Measurements from ENCODE around the gene HMGB3.
"Not testable (repeated sequence)": the region's sequence is repeated elsewhere in the genome, so short reads cannot be mapped to it uniquely, and the experiment has no call there.

Gene HMGB3

DNA sequence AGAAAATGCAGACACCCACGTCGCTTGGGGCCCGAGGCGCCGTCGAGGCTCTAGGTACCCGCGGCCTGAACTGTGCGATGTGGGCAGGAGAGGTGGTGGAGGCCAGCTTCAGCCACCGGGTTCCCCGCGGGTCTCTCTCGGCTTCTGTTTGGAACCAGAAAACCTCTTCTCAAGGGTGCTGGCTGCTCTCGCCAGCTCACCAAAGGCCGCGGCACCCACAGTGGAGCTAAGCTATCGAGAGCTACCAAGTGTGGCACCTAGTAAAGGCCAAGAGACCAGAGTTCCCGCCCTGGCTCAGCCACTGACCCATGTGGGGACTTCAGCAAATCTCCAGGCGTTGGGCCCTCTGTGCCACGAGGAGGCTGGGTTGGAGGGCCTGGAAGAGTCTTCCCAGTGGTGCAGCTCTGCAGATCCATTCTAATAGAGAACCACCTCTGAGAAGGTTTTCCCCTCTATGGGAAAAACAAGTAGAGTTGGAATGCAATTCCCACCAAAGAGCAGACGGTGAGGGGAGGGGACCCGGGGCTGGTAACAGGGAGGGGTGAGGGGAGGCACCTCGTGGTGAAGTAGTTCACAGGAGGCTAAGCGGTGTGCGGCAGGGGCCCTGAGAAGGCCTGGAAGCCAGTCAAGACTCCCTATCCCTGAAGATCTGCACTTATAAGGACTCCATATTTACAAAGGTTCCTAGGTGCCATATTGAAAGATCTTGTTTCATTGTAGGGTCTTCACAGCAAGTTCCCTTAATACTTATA is 5.5 kb upstream of the HMGB3 start:
- no peak for DNase-seq (ENCODE audit: low spot score)

DNA sequence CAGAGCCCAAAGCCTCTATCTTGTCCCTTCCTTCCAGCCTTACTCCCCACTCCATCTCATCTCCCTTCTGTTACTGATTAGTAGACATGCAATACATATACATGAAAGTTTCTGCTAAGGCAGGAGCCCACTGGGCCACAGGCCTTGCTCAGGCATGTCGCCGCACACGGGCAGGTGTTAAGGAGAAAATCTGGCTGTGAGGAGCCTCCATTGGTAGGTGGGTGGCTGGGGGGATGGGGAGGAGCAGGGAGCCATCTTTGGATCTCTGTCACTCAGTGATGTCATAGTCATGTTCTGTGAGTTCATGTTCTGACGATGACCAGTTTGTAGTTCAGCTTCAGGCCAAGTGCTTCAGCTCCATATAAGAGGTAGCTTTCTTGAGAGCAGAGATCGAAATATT is 2.9 kb upstream of the HMGB3 start:
- DNase-seq (ENCODE audit: low spot score) = no peak

DNA sequence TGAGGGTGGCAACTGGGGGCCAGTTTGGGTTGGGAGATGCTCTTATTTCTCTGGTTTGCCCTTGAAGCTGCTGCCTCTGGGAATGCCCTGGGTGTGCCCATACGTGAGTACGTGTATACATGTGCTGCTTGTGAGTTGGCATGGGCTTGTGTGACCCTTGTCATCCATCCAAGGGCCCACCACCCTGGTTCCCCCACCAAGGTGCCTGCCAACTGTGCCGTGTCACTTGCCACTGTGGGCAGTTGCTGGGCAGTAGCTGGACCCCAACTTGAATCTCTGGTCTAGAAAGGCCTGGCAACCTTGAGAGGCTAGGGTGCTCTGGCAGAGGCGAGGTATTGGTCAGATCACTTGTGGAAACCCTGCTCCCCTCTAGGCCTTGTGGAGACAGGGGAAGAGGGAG is 2.4 kb upstream of the HMGB3 start:
- no peak for DNase-seq (ENCODE audit: low spot score)

DNA sequence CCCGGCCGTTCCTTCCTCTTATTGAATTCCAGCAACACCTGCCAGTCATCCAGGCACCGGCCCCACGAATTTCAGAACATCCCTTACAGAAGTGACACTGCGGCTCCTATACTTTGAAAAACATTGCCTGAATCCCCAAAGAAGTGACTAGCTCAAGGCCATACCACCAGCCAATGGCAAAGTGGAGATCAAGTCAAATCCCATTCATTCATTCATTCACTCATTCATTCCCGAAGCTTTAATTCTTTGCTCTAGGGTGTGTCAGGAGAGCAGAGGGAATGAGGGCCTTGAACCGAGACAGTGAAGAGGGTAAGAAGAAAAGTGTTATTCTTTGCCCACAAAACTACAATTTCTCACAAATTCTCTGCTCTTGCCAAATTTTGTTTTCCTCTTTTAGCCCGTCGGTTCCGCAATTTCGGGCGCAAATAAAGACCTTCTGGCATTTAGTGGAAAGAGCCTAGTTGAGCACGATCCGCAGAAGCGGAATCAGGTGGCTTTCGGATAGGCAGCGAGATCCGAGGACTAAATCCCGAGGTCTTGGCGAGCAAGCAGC is 824 bp upstream of the HMGB3 start:
- no peak for DNase-seq (ENCODE audit: low spot score)

DNA sequence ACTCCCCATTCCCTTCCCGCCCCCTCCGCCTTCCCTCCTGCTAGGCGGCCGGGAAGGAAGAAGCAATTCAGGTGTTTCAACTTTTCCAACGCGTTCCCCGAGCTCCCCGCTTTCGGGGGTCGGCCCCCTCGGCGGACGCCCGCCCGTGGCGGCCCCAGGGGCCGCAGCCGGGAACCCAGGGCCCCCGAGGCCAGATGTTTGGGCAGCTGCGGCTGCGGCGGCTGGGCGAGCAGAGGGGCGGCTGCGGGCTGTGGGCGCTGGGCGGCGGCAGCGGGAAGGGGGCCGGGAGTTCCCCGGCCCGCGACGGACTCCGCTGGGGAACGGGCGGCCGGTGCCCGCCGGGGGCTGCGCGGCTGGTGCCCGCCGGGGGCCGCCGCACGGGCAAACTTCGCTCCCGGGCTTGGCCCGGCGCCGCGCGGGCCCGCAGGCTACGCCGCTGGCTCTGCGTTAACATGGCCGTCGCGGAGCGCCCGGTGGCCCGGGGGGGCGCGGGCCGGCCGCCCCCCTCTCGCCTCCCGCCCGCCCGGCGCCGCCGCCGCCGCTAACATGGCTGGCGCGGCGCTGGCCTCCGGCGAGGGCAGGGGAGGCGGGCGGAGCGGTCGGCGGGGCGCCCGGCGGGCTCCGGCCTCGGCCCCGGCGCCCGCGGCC is 510 bp downstream of the HMGB3 start:
- no peak for DNase-seq (ENCODE audit: low spot score)

DNA sequence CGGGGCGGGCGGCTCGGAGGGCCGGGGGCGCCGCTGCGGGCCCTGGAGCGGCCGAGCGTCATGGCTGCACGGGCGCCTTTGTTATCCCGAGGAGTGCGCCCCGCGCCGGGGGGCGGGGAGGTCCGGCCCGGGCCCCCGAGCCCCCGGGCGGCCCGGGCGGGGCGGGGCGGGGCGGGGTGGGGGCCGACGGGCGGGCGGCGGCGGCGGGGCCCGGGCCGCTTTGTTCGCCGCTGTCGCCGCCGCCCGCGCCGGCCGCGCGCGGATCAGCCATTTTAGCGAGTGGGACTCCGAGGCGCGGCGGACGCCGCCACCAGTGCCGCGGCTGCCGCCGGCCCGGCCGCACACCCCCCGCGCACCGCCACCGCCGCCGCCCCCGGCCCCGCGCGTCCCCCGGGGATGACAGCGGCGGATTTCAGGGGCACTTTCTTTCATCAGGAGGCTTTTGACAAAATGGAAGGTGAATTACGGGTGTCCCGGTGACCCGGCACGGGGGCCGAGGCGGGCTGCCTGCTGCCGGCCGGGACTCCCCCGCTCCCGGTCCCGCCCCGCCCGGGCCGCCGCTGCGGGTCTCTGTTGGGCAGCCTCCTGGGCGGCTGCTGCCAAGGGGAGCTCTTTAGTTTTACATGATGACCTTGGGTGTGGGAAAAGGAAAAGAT is 1.2 kb downstream of the HMGB3 start:
- no peak for DNase-seq (ENCODE audit: low spot score)

DNA sequence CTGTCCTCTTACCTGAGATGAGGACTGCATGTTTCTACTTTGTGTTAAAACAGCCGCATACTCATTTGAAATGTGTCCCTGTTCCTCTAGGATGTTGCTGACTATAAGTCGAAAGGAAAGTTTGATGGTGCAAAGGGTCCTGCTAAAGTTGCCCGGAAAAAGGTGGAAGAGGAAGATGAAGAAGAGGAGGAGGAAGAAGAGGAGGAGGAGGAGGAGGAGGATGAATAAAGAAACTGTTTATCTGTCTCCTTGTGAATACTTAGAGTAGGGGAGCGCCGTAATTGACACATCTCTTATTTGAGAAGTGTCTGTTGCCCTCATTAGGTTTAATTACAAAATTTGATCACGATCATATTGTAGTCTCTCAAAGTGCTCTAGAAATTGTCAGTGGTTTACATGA is 4.6 kb downstream of the HMGB3 start:
- not testable (repeated sequence) for DNase-seq (ENCODE audit: low spot score)

DNA sequence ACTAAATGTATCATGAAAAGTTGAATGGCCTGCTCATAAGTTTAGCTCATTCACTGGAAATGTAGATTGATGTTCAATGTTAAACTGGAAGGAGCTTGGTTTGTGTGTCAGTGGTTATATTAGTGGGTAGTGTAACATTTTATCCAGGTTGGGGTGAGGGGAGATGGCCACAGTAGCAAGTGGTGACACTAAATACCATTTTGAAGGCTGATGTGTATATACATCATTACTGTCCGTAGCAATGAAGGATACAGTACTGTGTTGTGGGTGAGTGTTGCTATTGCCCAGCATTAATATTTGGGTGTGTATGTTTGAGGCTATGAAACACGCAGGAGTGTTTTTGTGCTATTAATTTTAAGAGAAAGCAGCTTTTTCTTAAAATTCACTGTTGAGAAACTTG is 6.3 kb downstream of the HMGB3 start:
- DNase-seq (ENCODE audit: low spot score) = no peak

DNA sequence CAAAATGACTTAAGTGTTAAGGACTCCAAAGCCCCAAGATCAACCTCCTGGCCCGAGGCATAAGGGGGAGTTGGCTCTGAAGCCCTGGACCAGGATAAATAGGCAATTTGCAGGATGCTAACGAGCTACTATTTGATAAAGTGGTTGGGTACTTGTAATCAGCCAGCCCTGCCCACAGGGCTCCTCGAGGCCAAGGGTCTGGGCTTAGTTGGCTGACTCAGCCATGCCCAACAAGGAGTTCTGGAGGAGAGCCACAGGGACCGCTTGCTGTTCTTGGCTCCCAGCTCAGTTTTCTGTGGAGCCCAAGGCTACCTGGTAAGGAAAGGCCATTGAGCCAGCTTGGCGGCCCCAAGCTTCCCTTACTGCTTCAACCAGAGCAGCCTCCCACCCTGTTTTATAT is 7.8 kb downstream of the HMGB3 start:
- no peak for DNase-seq (ENCODE audit: low spot score)

DNA sequence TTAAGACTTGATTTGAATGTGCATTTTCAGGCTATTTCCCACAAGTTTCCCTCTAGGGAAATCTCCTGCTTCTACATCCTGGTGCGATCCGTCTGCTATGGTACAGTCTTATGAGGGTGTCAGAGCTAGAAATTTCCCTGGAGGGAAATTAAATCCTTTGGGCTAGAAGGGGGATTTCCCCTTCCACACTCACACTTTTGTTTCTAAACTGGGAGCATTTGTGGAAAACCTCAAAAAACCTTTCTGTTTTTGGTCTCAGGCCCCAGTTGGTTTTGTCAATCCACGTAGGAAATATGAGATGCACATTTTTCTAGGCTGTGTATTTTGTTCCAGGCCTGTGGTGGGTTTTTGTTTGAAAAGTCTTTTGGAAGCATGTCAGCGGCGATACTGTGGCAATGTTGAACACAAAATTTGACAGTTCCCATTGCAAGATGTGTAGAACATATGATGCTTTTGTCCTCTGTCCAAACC is 17.8 kb downstream of the HMGB3 start:
- DNase-seq (ENCODE audit: low spot score) = no peak

DNA sequence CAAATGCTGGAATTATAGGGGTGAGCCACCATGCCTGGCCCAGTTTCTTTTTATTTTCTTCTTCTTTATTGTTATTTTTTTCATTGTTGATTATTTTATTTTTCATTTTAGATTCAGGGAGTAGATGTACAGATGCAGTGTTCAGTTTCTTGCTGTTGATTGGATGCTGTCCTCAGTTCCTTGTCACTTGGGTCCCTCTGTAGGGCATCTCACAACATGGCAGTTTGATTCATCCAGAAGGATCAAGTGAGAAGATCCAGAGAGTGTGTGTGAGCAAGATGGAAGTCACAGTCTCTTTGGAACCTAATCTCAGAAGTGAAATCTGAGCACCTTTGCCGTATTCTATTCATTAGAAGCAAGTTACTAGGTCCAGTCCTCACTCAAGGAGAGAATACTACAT is 20.9 kb downstream of the HMGB3 start:
- DNase-seq (ENCODE audit: low spot score) = peak; percentile 7

DNA sequence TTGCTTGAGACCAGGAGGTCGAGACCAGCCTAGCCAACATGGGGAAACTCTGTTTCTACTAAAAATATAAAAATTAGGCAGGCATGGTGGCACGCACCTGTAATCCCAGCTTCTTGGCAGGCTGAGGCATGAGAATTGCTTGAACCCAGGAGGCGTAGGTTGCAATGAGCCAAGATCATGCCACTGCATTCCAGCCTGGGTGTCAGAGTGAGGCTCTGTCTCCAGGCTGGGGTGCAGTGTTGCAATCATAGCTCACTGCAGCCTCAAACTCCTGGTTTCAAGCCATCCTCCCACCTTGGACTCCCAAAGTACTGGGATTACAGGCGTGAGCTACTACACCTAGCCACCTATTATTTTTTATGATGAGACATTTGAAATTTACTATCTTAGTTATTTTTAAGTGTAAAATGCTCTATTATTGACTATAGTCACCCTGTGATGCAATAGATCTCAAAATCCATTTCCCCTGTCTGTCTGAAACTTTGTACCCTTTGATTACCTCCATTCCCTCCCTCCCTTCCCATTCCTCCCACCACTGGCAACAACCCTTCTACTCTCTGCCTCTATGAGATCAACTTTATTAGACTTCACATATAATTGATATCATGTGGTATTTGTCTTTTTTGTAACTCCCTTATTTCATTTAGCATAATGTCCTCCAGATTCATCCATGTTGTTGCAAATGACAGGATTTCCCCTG is 23.4 kb downstream of the HMGB3 start:
- DNase-seq (ENCODE audit: low spot score) = no peak

DNA sequence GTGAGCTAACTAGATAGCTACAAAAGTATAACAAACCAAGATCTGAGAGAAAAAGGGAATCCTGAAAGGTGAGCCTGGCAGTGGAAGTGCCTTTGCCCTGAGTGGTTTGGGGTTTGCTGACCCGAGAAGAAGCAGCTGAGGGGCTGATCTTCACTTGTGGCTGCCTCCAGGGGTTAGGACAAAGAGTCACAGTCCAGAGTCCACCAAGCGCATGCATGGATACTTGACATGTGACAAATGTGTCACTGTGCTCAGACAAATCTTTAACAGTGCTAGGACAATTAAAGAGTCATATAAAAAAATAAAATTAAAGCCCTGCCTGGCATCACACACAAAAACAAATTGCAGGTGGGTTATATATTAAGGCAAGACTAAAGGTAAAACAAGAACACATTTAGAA is 26.4 kb downstream of the HMGB3 start:
- DNase-seq (ENCODE audit: low spot score) = no peak

DNA sequence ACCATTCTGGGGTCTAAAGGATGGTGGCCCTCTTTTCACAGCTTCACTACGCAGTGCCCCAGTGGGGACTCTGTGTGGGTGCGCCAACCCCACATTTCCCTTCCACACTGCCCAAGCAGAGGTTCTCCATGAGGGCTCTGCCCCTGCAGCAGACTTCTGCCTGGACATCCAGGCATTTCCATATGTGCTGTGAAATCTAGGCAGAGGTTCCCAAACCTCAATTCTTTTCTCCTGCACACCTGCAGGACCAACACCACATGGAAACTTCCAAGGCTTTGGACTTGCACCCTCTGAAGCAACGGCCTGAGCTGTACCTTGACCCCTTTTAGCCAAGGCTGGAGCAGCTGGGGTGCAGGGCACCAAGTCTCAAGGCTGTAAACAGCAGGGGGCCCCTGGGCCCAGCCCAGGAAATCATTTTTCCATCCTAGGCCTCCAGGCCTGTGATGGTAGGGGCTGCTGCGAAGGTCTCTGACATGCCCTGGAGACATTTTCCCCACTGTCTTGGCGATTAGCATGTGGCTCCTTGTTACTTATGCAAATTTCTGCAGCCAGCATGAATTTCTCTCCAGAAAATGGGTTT is 30.1 kb downstream of the HMGB3 start:
- DNase-seq (ENCODE audit: low spot score) = no peak

DNA sequence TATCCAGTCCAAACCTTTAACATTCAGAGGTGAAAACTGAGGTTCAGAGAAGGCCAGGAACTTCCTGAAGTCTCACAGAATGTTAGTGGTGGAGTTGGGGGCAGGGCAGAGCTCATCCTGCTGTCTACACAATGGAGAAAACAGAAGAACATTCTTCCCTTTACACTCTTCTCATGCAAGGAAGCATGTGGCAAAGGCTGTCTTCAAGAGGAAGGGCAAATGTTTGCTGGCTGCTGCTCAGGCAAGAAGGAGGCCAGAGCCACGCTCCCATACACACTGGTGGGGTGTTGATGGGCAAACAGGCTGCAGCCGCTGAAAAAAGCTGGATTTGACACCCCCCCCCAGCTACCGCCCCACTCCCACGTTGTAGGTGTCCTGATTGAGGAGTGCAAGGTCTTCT is 32.5 kb downstream of the HMGB3 start:
- DNase-seq (ENCODE audit: low spot score) = no peak

DNA sequence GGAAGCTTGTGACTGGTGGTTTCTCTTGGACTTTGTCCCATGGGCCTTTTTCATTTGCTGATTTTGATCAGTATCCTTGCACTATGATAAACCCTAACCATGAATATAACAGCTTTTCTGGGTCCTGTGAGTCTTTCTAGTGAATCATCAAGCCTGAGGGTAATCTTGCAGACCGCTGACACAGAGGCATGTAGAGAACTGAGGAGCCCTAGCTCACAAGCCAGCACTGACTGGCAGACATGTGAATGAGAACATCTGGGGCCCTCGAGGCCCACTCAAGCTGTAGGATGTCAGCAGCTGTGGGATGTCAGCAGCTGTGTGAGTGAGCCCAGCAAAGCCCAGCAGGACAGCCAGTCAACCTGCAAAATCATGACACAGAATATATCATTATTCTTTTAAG is 36.7 kb downstream of the HMGB3 start:
- DNase-seq (ENCODE audit: low spot score) = no peak

DNA sequence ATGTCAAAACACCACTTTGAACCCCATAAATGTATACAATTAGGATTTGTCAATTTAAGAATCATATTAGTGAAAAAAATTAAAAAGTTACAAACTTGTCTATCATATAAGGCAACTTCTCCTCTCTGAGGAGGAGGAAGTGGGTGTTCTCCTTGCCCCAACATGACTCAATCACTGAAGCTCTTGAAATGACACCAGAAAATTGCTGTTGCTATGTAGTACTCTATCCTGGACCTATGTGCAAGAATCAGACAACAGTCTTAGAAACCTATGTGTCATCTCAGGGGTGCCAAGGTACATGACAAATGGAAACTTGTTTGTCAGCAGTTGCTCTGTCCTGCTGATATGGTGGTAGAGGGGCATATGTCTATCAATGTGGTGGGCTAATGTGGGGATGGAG is 47.7 kb downstream of the HMGB3 start:
- DNase-seq (ENCODE audit: low spot score) = no peak

DNA sequence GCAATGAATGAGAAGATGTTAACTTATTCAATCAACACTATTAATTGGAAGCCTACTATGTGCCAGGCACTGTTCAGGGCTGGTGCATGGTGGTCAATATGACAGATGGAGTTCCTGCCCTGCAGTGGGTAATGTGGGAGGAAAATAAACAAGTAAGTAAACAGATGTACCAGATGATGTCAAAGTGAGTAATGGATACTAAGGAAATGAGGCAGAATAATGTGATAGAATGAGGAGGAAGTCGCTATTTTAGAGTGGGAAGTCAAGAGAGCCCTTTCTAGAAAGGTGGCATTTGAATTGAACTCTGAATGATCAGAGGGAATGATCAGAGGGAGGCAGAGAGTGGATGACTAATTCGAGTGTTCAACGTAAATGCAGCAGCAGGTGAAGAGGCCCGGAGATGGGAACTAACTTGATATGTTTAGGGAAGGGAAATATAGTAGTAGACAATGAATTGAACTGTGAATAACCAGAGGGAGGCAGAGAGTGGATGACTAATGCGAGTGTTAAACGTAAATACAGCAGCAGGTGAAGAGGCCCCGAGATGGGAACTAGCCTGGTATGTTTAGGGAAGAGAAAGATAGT is 48.3 kb downstream of the HMGB3 start:
- no peak for DNase-seq (ENCODE audit: low spot score)

DNA sequence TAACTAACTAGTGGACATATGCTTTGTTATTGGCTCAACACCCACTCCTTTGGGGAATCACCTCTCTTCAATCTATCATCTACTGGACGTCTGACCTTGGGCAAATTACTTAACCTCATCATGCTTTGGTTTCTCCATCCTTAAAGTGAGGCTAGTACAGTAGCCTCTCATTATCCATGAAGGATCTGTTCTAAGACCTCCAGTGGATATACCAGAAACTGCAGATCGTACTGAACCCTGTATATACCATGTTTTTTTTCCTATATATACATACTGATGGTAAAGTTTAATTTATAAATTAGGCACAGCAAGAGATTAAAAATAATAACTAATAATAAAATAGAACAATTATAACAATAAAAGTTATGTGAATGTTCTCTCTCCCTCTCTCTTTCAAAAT is 56.2 kb downstream of the HMGB3 start:
- no peak for DNase-seq (ENCODE audit: low spot score)

Data from putamen (tissue), 1 donor.